ENCODE results near the gene TPM2. TPM values are rescaled to one million over a fixed set of nuclear protein-coding genes. Genes with fewer than 3 reads are reported as not detected.

Gene TPM2
- total and polyA plus RNA-seq, 2 donors from 2014 or later = 218 to 287 TPM

GRCh38 chr9:35696520-35697215, 6.9 kb upstream of the TPM2 start:
- Histone ChIP-seq H3K27ac (ENCODE audit: low read depth in 2 of 2, low read length in 2 of 2) (no peak overlapping the region), H3K27me3 (ENCODE audit: control insufficient read depth, insufficient read depth, low read length) (no peaks in the 10 kb centered on the region), H3K9ac (ENCODE audit: low read length in 3 of 3) (no peak overlapping the region), H3K4me1 (ENCODE audit: control insufficient read depth in 2 of 3, insufficient read depth in 2 of 3, low read depth in 1 of 3, low read length in 3 of 3) (peaks cover 0 to 2% (median 0%) of the 10 kb centered on the region in 3 donors), H3K9me3 (ENCODE audit: control insufficient read depth in 2 of 3, insufficient read depth in 1 of 3, low read length in 3 of 3) (no peaks in the 10 kb centered on the region), H3K4me3 (ENCODE audit: low read length in 3 of 3) (no peak overlapping the region), H3K36me3 (ENCODE audit: control insufficient read depth in 2 of 3, insufficient read depth in 3 of 3, low read length in 3 of 3) (peaks cover 18 to 45% (median 40%) of the 10 kb centered on the region in 3 donors)
- FAIRE-seq (no peak), DNase-seq (peak in 4 of 5 donors; percentile 47 to 59 (median 54))
- intact Hi-C loops (cut with DNase I) = no loop called here
- TF ChIP-seq CTCF (IDR thresholded peaks at IDR 0.05; ENCODE audit: borderline replicate concordance, extremely low read depth, insufficient read depth) = peak; percentile 81

GRCh38 chr9:35695943-35696401, 6.2 kb upstream of the TPM2 start:
- FAIRE-seq (no peak), DNase-seq (no peak)
- Histone ChIP-seq H3K9ac (ENCODE audit: low read length in 3 of 3) (no peak overlapping the region), H3K27ac (ENCODE audit: low read depth in 2 of 2, low read length in 2 of 2) (no peak overlapping the region), H3K9me3 (ENCODE audit: control insufficient read depth in 2 of 3, insufficient read depth in 1 of 3, low read length in 3 of 3) (no peaks in the 10 kb centered on the region), H3K4me3 (ENCODE audit: low read length in 3 of 3) (no peak overlapping the region), H3K36me3 (ENCODE audit: control insufficient read depth in 2 of 3, insufficient read depth in 3 of 3, low read length in 3 of 3) (peaks cover 13 to 39% (median 37%) of the 10 kb centered on the region in 3 donors), H3K4me1 (ENCODE audit: control insufficient read depth in 2 of 3, insufficient read depth in 2 of 3, low read depth in 1 of 3, low read length in 3 of 3) (peaks cover 0 to 2% (median 0%) of the 10 kb centered on the region in 3 donors), H3K27me3 (ENCODE audit: control insufficient read depth, insufficient read depth, low read length) (no peaks in the 10 kb centered on the region)
- TF ChIP-seq CTCF (IDR thresholded peaks at IDR 0.05; ENCODE audit: borderline replicate concordance, extremely low read depth, insufficient read depth) = no peak
- intact Hi-C loops (cut with DNase I) = no loop called here

GRCh38 chr9:35691757-35692301, 2.1 kb upstream of the TPM2 start:
- Histone ChIP-seq H3K36me3 (ENCODE audit: control insufficient read depth in 2 of 3, insufficient read depth in 3 of 3, low read length in 3 of 3) (peaks cover 0 to 2% (median under 1%) of the 10 kb centered on the region in 3 donors), H3K9me3 (ENCODE audit: control insufficient read depth in 2 of 3, insufficient read depth in 1 of 3, low read length in 3 of 3) (no peaks in the 10 kb centered on the region), H3K27ac (ENCODE audit: low read depth in 2 of 2, low read length in 2 of 2) (no peak overlapping the region), H3K4me3 (ENCODE audit: low read length in 3 of 3) (peak overlapping the region in 1 of 3 donors; percentile 74), H3K4me1 (ENCODE audit: control insufficient read depth in 2 of 3, insufficient read depth in 2 of 3, low read depth in 1 of 3, low read length in 3 of 3) (peaks cover 0 to 6% (median 0%) of the 10 kb centered on the region in 3 donors), H3K9ac (ENCODE audit: low read length in 3 of 3) (no peak overlapping the region), H3K27me3 (ENCODE audit: control insufficient read depth, insufficient read depth, low read length) (no peaks in the 10 kb centered on the region)
- DNase-seq = peak in 1 of 5 donors; percentile 63
- TF ChIP-seq CTCF (IDR thresholded peaks at IDR 0.05; ENCODE audit: borderline replicate concordance, extremely low read depth, insufficient read depth) = no peak
- intact Hi-C loops (cut with DNase I) = no loop called here
- FAIRE-seq = no peak

All from kidney (tissue), 14 donors.